ENCODE measurements around the gene PCDH9. TPM values are rescaled to one million over a fixed set of nuclear protein-coding genes. Genes with fewer than 3 reads are reported as not detected.
A peak's percentile ranks its signal among the peaks of the same experiment; 100 is the strongest.

The PCDH9 gene
- total and polyA plus RNA-seq, 8 donors, result 0.46 to 3.8 (median 1.5) TPM

DNA sequence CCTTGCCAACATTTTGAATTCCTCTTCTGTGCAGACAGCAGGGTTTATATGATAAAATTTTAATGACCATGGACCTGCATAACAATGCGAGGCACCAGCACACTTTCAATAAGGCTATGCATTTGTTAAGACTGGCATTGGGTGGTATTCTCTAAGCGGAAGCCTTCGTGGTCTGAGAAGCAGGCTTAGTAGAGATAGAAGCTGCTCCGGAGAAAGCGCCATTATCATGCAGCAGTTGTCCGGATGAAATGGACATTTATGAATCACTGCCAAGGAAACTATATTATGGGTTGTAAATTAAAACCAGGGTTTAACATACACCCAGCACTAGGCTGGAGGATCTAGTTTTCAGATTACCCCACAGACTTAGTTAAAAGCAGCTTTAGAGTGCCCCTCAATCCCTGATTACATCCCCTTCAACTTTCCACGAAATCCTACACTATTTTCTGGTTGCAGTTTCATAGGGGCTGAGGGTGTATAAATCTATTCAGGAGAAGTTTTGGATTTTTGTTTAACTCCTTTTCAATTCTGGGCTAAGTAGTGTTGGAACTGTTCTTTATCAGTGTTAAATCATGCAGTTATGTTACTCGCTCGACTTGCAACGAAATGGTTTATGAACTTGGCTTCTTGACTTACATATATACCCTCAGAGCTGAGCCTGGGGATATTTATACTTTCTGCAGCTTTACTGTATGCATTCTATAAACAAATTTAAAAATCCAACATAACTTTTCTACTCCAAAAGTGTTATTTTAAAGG lies 193.3 kb downstream of the PCDH9 start:
- H3K9me3 ChIP-seq, result no peaks in the 10 kb centered on the region
- H3K36me3 ChIP-seq, result no peaks in the 10 kb centered on the region
- intact Hi-C loops (cut with DNase I), result no loop called here
- H3K27ac ChIP-seq, result no peak overlapping the region
- no peaks in the 10 kb centered on the region for H3K4me1 ChIP-seq
- no peak for FAIRE-seq
- no peak for ATAC-seq
- TF ChIP-seq CTCF (IDR thresholded peaks at IDR 0.05), result no peak
- peaks cover 0 to 4% (median 1%) of the 10 kb centered on the region in 4 donors for H3K27me3 ChIP-seq
- WGBS, 2 donors, result 81 to 88% methylated on average over 10 of the region's 10 CpGs
- DNase-seq, result no peak
- H3K4me3 ChIP-seq, result no peak overlapping the region

DNA sequence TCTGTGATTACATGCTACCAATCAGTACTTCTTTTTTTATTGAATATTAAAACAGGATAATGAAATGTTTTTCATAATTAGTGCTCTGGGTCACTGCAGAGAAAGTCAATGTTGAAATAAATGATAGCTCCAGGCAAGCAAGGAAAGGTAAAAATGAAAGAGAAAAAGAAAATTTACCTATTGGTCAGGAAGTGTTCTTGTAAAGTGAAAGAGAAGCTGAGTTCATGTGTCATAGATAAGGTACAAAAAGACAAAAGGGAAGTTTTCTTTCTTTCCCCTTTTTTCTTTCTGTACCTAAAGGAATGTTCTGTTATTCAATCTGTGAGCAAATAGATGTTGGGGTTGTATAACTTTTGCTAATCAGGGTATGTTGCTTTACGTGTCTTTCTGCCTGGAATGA lies 197.0 kb downstream of the PCDH9 start:
- no peaks in the 10 kb centered on the region for H3K36me3 ChIP-seq
- no peak overlapping the region for H3K4me3 ChIP-seq
- peaks cover 0 to 4% (median 1%) of the 10 kb centered on the region in 4 donors for H3K27me3 ChIP-seq
- intact Hi-C loops (cut with DNase I), result no loop called here
- TF ChIP-seq CTCF (IDR thresholded peaks at IDR 0.05), result no peak
- H3K4me1 ChIP-seq, result no peaks in the 10 kb centered on the region
- H3K9me3 ChIP-seq, result no peaks in the 10 kb centered on the region
- 52 to 68% methylated on average over 1 of the region's 1 CpG for WGBS, 2 donors
- no peak overlapping the region for H3K27ac ChIP-seq
- ATAC-seq (no peak), FAIRE-seq (no peak), DNase-seq (no peak)

- no peak overlapping the region for H3K27ac ChIP-seq
- no peaks in the 10 kb centered on the region for H3K9me3 ChIP-seq
- FAIRE-seq, result no peak
- WGBS, 2 donors, result 29 to 40% methylated on average over 4 of the region's 4 CpGs
- no peaks in the 10 kb centered on the region for H3K36me3 ChIP-seq
- H3K4me1 ChIP-seq, result no peaks in the 10 kb centered on the region
- DNase-seq, result peak in 1 of 6 donors; percentile 14
- peak in 2 of 4 donors; percentile 29 to 35 for ATAC-seq
- no peak overlapping the region for H3K4me3 ChIP-seq
- TF ChIP-seq CTCF (IDR thresholded peaks at IDR 0.05), result no peak
- no peaks in the 10 kb centered on the region for H3K27me3 ChIP-seq
- intact Hi-C loops (cut with DNase I), result no loop called here
Observed at GRCh38 chr13:67023130-67023876, 206.8 kb downstream of the PCDH9 start.

DNA sequence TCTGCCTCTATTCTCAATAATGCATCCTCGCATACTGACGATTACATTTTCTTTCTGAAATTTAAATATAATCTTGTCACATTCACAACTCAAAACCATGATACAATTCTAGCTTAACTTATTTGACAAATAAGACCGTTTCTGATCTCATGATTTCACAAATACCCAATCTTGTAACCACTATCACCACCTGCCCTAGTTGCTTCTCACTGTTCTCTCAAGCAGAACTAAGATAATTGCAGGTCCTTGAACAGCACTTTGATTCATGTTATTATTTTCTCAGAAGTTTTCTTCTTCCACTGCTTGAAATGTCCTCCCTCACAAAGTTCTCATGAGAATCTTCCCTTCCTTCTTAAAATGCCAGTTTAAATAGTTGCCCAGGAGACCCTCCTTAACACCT lies 211.4 kb downstream of the PCDH9 start:
- intact Hi-C loops (cut with DNase I), result no loop called here
- no peaks in the 10 kb centered on the region for H3K36me3 ChIP-seq

More for the DNA sequence above, 211.4 kb downstream of the PCDH9 start:
- no peak for TF ChIP-seq CTCF (IDR thresholded peaks at IDR 0.05)
- Histone ChIP-seq H3K4me3 (no peak overlapping the region), H3K4me1 (no peaks in the 10 kb centered on the region), H3K27ac (no peak overlapping the region), H3K9me3 (no peaks in the 10 kb centered on the region), H3K27me3 (no peaks in the 10 kb centered on the region)
- ATAC-seq, result no peak
- 75 to 79% methylated on average over 3 of the region's 3 CpGs for WGBS, 2 donors
- no peak for FAIRE-seq
- DNase-seq, result no peak
